ENCODE data around the gene OPRD1.
A peak's percentile ranks its signal among the peaks of the same experiment; 100 is the strongest.

OPRD1 gene

GRCh38 chr1:28910379-28911115, 98.6 kb downstream of the OPRD1 start:
- no peak for DNase-seq (ENCODE audit: low spot score)

- no peak for DNase-seq (ENCODE audit: low spot score)
These were observed 101.8 kb downstream of the OPRD1 start for GRCh38 chr1:28913786-28914227.

DNA sequence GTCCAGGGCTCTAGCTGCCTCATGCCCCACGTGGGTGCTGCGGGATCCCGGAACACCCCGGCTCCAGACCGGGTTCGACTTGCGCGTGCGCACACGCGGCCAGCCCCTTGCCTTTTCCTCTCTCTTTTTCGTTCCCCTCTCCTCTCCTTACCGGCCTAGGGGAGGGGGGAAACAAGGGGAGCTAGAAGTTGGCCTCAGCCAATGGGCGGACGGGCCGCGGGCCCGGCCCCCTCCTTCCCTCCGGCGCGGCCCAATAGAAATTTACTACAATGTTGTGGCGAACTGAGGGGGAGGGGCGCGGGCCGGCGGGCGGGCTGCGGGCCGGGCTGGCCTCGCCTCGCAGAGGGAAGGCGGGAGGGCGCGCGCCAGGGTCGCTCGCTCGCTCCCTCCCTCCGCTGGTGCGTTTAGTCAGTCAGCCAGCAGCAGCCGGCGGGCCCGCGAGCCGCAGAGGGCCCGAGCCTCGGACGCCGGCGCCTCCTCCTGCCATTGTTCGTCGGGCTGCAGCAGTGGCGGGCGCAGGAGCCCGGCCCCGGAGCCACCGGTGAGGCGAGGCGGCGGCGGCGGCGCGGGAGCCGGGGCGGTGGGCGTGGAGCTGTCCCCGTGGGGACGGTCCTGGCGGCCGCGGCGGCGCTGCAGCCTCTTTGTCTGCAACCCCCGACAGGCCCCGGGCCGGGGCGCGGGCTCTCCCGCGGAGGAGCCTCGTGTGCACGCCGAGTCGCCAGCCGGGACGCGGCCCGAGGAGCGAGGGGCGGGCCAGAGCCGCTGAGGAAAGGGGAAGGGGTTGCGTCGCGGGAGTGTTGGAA, 102.5 kb downstream of the OPRD1 start, which contains the start of gene EPB41:
Gene EPB41, plus strand, starts transcription at position 342 of the 803 bp plus-strand sequence. CDS start 72,869 bp downstream, outside the sequence.
- peak; percentile 96 for DNase-seq (ENCODE audit: low spot score)

DNA sequence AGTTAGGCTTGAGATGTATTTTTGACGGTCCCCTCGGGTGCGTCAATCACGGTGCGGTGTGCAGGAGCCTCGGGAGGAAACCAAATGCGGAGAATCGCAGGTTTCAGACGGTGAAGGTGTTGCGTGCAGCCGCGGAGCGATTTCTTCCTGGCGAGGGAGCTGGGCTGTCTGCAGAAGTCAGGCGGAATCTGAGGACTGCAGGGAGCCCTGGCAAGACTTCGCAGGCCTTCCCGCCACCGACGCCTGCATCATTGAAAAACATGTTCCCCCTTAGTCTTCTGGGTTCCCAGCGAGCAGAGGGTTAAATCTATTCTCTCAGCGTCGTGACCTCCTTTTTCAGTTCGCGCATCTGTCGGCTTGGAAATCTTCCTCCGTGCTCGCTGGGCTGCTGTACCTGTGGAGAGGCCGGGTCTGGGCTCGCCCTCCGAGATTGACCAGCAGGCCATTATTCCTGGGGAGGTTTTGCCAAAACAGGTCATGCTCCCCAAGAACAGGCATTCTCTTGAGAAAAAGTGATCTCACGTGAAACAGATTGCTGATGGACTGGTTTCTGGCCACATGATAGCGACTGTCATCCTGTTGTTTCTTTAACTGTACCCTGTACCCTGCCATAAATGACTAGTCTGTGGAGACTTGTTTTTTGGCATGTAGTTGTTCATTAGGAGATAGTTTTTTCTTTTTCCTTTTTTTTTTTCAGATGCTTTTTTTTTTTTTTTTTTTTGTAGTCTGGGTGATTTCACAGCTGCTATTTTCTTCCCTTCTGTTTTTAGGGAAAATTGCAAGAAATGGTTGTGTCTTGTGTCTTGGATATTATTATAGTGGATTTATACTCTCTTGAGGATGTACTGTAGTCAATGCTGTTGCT, 103.3 kb downstream of the OPRD1 start:
- DNase-seq (ENCODE audit: low spot score): no peak

- DNase-seq (ENCODE audit: low spot score): no peak
These were observed 105.8 kb downstream of the OPRD1 start for GRCh38 chr1:28917757-28918118.

All from ecto neural progenitor cell (in vitro differentiated cells).